NCI-H1048 (cell line): ENCODE measurements around the gene AP3S2.
A peak's percentile ranks its signal among the peaks of the same experiment; 100 is the strongest.
"Not testable (repeated sequence)": the region's sequence is repeated elsewhere in the genome, so short reads cannot be mapped to it uniquely, and the experiment has no call there.

Source experiments
- DNase-seq: peaks from one replicate; lab custom pipeline; 2025; lab: John Stamatoyannopoulos, UW

The AP3S2 gene

GRCh38 chr15:89903015-89903857 is 9.4 kb upstream of the AP3S2 start:
- no peak for DNase-seq

GRCh38 chr15:89900849-89901248 is 7.1 kb upstream of the AP3S2 start:
- no peak for DNase-seq

DNA sequence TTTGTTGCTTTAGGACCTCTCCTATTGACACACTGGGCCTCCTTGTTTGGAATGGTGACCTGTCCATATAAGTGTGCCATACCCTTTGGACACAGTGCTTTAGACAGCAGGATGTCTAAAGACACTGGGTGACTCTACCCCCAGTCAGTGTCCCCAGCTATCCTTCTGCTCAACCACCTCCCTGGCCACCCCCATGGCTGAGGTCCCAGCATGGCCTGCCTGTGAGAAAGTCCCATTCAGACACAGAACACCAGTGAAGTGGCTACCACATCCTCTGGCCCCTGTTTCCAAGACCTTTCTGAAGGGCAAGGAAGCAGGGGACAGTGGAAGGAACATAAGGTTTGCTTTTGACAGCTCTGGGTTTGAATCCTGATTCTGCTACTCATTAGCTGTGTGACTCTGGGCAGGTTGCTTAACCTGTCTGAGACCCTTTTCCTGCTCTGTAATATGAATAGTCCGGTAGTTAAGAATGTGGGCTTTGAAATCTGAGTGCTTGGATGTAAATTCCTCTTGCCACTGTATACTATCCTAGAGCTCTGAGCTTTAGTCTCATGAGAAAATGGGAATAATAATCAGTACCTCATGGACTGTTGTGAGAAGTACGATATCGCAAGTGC is 6.3 kb upstream of the AP3S2 start:
- no peak for DNase-seq

DNA sequence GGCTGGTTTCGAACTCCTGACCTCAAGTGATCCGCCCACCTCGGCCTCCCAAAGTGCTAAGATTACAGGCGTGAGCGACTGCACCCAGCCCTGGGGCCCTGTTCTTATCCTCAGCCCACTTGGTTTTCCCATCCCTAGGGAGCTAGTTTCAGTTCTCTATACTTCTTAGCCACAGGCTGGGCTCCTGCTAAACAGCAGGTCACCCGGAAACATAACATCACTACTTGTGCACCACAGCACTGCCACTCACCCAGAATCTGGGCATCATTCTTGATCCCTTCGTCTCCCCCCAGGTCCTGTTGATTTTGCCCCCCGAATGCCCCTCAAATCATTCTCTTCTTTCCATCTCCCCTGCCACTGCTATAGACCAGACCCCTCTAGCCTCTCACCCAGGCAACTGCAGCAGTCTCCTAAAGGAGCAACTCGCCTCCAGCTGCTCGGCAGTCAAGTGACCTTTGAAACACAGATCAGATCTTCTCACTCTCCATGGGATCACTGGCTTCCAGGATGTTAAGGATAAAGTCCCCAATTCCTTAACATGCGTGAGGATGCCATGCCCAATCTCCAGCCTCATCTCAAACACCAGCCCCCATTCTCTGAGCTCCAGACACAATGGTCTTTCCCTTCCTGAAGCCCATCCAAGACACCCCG is 5.6 kb upstream of the AP3S2 start:
- DNase-seq, result no peak

DNA sequence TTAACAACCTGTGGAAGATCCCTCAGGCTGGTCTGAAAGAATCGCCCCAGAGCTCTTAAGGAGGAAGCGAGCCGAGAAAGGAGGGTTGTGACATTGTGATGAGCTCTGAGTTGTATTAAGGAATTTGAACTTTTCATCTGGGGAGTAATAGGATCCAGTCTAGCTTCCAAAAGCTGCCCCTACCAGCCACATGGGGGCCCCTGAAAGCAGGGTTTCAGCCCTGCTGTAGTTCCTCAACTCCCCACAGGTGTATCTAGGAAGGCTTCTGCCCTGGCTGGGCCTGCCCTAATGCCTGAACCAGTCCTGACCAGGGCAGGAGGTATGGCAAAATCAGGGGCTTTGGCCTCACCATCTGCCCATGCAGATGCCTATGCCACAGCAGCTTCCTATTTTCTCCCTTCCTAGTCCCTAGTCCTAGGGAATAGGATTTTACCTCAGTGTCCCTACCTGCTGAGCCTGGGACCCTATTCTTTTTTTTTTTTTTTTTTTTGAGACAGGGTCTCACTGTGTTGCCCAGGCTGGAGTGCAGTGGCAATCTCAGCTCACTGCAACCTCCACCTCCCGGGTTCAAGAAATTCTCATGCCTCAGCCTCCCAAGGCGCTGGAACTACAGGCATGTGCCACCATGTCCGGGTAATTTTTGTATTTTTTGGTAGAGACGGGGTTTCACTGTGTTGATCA is 5.0 kb upstream of the AP3S2 start:
- DNase-seq, result no peak

- no peak for DNase-seq
These were observed 4.4 kb upstream of the AP3S2 start for GRCh38 chr15:89898146-89898545.

DNA sequence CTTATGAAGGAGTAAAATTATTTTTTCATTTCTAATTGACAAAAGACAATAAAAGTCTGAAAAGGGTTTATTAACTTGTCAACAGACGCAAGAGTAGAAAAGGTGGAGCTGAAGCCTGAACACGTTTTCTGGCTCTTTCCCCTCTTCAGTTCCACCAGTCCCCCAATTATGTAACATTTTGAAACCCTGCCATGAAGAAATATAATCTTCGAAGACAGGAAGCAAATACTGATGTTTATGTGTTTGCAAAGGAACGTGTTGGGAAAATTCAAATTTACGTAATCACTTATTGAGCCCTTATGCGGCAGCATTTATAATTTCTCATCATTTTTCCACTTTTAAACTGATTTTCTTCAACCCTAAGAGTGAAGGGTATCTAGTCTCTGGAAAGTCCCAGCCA is 767 bp downstream of the AP3S2 start:
- DNase-seq, result no peak

DNA sequence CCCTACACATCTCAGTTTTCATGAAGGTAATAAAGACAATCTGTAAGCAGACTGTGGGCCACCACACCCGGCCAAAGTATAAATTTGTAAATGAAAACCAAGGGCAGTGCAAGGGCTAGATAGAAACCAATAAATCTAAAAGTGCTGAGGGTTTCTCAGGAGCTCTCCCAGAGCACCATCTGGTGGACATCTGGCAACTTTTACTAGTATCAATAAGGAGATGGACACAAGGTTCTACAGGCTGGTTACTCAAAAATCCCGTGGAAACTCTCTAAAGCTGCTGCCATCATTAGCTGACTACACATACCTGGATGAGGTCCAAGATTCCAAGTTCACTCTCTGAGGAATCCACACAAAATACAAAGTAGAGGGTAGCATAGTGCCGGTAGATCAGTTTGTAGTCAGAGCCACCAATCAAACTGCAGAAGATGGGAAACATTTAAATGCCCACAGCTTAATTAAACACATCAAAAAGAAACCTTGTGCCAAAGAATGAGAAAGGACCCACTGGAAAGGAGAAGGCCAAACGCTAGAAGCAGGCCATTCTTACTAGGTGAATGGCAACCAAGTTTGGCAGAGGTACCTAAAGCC is 5.5 kb downstream of the AP3S2 start:
- DNase-seq, result no peak

DNA sequence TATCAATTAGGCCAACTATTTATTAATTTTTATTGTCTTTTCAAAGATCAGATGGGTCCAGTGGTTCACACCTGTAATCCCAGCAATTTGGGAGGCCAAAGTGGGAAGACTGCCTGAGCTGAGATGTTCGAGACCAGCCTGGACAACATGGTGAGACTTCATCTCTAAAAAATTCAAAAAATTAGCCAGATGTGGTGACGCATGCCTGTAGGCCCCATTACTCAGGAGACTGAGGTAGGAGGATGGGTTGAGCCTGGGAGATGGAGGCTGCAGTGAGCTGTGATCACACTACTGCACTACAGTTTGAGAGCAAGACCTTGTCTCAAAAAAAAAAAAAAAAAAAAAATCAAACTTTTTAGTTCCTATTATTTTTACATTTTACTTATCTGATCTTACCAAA is 8.2 kb downstream of the AP3S2 start:
- DNase-seq, result no peak

DNA sequence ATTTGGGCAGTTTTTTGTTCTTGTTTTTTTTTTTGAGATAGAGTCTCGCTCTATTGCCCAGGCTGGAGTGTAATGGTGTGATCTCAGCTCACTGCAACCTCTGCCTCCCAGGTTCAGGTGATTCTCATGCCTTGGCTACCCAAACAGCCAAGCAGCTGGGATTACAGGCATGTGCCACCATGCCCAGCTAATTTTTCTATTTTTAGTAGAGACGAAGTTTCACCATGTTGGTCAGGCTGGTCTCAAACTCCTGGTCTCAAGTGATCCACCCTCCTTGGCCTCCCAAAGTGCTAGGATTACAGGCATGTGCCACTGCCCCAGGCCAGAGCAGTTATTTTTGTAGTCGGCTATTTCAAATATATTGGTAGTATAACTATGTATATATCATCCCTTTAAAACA is 8.6 kb downstream of the AP3S2 start:
- DNase-seq, result not testable (repeated sequence)

DNA sequence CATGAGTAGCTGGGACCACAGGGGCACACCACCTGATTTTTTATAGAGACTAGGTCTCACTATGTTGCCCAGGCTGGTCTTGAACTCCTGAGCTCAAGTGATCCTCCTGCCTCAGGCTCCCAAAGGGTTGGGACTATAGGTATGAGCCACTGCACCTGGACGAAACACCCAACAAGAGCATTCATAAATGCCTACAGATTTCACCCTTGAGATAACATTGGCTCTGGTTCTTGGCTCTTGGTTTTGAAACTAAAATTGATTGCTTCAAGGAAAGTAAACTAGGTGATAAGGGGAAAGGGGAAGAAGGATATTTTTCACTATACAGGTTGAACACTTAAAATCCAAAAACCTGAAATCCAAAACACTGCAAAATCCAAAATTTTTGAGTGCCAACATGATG is 10.3 kb downstream of the AP3S2 start:
- no peak for DNase-seq

DNA sequence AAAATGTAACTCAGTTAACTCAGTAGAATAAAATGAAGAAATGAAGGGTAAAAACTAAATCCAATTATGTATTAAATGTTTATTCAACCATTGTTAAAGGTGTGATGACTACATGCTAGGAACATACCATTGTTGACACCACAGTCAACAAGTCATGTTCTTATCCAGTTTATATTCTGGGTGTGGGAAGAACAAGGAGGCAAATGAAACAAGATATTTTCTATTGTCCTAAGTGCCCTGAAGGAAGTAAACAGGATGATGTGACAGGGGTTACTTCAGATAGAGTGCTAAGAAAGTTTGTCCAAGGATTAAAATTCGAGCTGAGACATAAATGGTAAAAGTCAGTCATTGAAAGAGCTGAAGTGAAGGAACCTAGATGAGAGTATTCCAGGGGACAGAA is 13.1 kb downstream of the AP3S2 start:
- no peak for DNase-seq

DNA sequence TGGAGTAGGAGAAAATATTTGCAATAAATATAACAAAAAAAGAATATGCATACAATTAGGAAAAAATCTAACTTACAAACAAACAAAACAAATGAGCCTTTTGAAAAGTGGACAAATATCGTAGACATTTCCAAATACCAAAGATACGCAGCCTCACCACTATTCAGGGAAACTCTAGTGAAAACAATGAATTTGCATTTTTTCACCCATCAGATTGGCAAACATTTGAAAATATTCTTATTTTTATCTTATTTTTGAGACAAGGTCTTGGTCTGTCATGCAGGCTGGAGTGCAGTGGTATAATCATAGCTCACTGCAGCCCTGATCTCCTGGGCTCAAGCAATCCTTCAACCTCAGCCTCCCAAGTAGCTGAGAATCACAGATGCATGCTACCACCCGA is 15.5 kb downstream of the AP3S2 start:
- DNase-seq, result no peak

GRCh38 chr15:89877083-89877425 is 16.7 kb downstream of the AP3S2 start:
- no peak for DNase-seq

- no peak for DNase-seq
These were observed 17.3 kb downstream of the AP3S2 start for GRCh38 chr15:89876396-89877082.

DNA sequence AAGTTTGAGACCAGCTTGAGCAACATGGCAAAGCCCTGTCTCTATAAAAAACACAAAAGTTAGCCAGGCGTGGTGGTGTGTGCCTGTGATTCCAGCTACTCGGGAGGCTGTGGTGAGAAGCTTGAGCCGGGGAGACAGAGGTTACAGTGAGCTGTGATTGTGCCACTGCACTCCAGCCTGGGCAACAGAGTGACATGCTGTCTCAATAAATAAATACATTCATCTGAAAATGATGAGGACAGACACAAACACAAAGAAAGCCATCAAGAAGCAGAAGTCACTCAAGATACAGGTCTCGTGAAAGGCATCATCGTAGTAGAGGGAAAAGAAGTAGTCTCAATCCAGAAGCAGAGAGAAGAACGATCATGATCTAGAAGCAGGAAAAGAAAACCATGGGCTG is 18.1 kb downstream of the AP3S2 start:
- no peak for DNase-seq

DNA sequence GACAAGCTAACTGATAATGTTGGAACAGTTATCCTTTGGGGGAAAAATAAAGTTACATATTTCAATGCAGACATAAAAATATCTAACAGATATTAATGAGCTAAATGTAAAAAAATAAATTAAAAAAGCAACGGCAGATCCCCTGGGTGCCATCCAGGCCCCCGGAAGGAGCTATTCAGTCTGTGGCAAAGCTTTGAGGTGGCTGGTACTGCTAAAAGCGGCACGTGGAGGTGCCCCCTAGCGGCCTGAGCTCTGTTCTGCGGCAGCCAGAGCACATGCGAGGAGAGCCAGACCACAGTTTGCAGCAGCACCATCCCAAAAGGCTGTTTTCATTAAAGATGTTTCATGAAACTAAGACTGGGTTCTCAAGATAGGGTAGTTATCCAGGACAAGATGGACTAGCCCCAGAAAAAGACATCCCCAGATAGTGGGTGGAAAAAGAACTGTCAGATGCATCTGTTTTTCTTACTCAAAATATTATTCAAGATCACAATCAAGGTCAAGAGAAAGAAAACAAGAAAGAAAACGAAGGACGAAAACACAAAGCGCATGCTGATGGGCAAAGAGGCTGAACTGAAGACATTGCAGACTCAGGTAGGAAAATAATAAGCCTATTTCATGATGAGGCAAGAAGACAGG is 18.7 kb downstream of the AP3S2 start:
- DNase-seq, result peak; percentile 21

GRCh38 chr15:89870688-89871288 is 23.0 kb downstream of the AP3S2 start:
- DNase-seq, result no peak

- DNase-seq, result no peak
These were observed 23.8 kb downstream of the AP3S2 start for GRCh38 chr15:89870006-89870405.

DNA sequence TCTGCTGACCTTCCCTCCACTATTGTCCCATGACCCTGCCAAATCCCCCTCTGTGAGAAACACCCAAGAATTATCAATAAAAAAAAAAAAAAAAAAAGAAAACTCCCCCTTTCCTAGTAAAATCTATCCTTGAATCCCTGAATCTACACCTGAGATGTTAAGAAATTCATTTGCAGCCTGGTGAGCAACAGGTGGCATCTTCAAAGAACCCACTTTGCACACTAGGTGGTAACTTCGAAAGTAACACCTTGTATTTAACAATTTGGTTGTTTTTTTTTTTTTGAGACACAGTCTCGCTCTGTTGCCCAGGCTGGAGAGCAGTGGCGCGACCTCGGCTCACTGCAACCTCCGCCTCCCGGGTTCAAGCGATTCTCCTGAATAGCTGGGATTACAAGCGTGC is 24.3 kb downstream of the AP3S2 start:
- DNase-seq, result not testable (repeated sequence)
